Panc1 (cell line): ENCODE data around the gene CCR9. TPM values are rescaled to one million over a fixed set of nuclear protein-coding genes. Genes with fewer than 3 reads are reported as not detected.

Experiments
- ATAC-seq: fragments of 200-7000 bp; cut with Tn5 transposase; 2 replicates; pipeline ENCODE4 v1.9.1; 2020; ENCODE audit warnings: mild to moderate bottlenecking, moderate library complexity
- BruUV-seq: library from RNA; stranded (reverse); fragments of 400-500 nt; replicated peaks from 2 replicates; lab custom pipeline; 2021; lab: Mats Ljungman, UMichigan
- CTCF ChIA-PET: fragments of 300-600 bp; sonication (Branson Sonifier 250); formaldehyde crosslinking; loops from one replicate; lab custom pipeline; 2022; ENCODE audit warnings: antibody characterized with exemption; lab: Charles Lee
- POLR2A ChIA-PET: fragments of 300-600 bp; sonication (Branson Sonifier 250); formaldehyde crosslinking; loops from one replicate; lab custom pipeline; 2022; ENCODE audit warnings: antibody characterized with exemption; lab: Charles Lee
- DNase-seq: peaks from one replicate; pipeline ENCODE4 v3.0.0-alpha.2; 2010; ENCODE audit warnings: low read depth, low spot score
- H3K27ac ChIP-seq: 2 replicates; pipeline ENCODE4 v1.5.1; 2011; ENCODE audit warnings: mild to moderate bottlenecking, low read length, inconsistent platforms
- H3K27me3 ChIP-seq: fragments of 200-500 bp; sonication (Bioruptor generic); 2 replicates; pipeline ENCODE4 v1.6.0; 2014; ENCODE audit warnings: low read length, inconsistent platforms; ENCODE audit not compliant: control insufficient read depth, insufficient read depth
- H3K36me3 ChIP-seq: fragments of 200-500 bp; sonication (Bioruptor generic); 2 replicates; pipeline ENCODE4 v1.5.1; 2014; ENCODE audit warnings: inconsistent platforms, mild to moderate bottlenecking, low read length, moderate library complexity; ENCODE audit not compliant: control insufficient read depth, insufficient read depth
- H3K4me1 ChIP-seq: 2 replicates; pipeline ENCODE4 v1.5.1; 2011; ENCODE audit warnings: inconsistent platforms, mild to moderate bottlenecking, low read length, moderate library complexity; ENCODE audit not compliant: control insufficient read depth, insufficient read depth
- H3K4me3 ChIP-seq, 2 experiments: 2 replicates each; pipeline ENCODE4 v1.5.1; 2011 to 2012; ENCODE audit warnings: low read depth in 2 of 2, low read length in 2 of 2, mild to moderate bottlenecking in 2 of 2, inconsistent platforms in 1 of 2, moderate library complexity in 1 of 2
- H3K9me3 ChIP-seq: fragments of 200-500 bp; sonication (Bioruptor generic); 2 replicates; pipeline ENCODE4 v1.5.1; 2014; ENCODE audit warnings: low read depth, mild to moderate bottlenecking, inconsistent platforms, low read length, moderate library complexity; ENCODE audit not compliant: control insufficient read depth, insufficient read depth
- POLR2AphosphoS5 ChIP-seq: IDR thresholded peaks from 2 replicates; pipeline ENCODE4 v1.6.1; 2012; ENCODE audit warnings: mild to moderate bottlenecking, low read depth, low read length, moderate library complexity
- SIN3A ChIP-seq: IDR thresholded peaks from 2 replicates; pipeline ENCODE4 v1.6.1; 2012; ENCODE audit warnings: low read depth, mild to moderate bottlenecking, low read length, moderate library complexity, borderline replicate concordance; ENCODE audit not compliant: insufficient read depth
- TCF7L2 ChIP-seq: IDR thresholded peaks from 2 replicates; pipeline ENCODE4 v1.6.1; 2011; ENCODE audit warnings: mild to moderate bottlenecking, low read depth, low read length, inconsistent platforms
- in situ Hi-C: cut with HindIII; loops from 2 replicates; pipeline ENCODE4 v1.10.0; 2016; ENCODE audit warnings: low sequenced_read_pairs, low pct_unique_long_range_greater_than_20kb
- intact Hi-C: fragments of 100-400 bp; cut with micrococcal nuclease; formaldehyde crosslinking; loops from one replicate; pipeline ENCODE4 v1.10.0; 2022; ENCODE audit not compliant: unreplicated experiment
- total RNA-seq: library from RNA; stranded (reverse); gene quantifications from one replicate; pipeline ENCODE4 v1.2.1, GENCODE V29; 2021; ENCODE audit not compliant: unreplicated experiment
- TF ChIP-seq, protein P1 (sequence below), 2 experiments: IDR thresholded peaks; 2 replicates each; pipeline ENCODE4 v1.6.1; 2011 to 2012; ENCODE audit warnings: low read depth in 2 of 2, control low read depth in 1 of 2, low read length in 1 of 2, mild to moderate bottlenecking in 1 of 2, moderate library complexity in 1 of 2; ENCODE audit not compliant: insufficient read depth in 1 of 2
- TF ChIP-seq, protein P2 (sequence below): fragments of 450-650 bp; IDR thresholded peaks from 2 replicates; pipeline ENCODE4 v1.5.1; 2017; ENCODE audit warnings: mild to moderate bottlenecking

CCR9 gene
- total RNA-seq, 1 experiment from 2014 or later = not detected

DNA sequence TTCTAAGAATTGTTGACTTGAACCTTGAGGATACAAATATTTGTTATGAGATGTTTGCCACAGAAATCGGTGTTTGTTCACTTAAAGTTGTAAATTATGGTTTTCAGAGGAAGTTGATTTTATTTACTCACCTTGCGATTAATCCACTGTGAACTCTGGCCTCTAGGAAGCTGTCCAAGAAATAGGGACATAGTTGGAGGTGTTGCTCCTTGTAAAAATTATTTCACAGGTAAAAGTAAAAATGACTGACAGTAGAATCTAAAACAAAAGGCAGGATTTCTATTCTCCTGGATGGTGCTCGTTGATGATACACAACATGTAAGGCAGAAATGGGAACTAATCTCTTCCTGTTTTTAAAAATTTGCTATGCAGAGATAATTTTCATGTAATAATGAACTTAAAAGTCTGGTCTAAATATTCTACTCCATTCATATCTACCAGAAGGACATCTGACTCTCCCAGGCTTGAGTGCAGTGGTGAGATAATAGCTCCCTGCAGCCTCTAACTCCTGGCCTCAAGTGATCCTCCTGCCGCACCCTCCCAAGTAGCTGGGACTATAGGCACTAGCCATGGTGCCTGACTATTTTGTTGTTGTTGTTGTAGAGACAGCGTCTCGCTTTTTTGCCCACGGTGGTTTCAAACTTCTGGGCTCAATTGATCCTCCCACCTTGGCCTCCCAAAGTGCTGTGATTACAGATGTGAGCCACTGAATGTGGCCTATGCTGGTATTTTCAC is 27.4 kb upstream of the CCR9 start:
- Histone ChIP-seq H3K27ac (no peak overlapping the region), H3K4me3 (no peak overlapping the region), H3K4me1 (no peaks in the 10 kb centered on the region), H3K36me3 (no peaks in the 10 kb centered on the region), H3K27me3 (no peaks in the 10 kb centered on the region), H3K9me3 (no peaks in the 10 kb centered on the region)
- in situ Hi-C loops (no loop called here), intact Hi-C loops (no loop called here)
- TF ChIP-seq, protein P1, sequence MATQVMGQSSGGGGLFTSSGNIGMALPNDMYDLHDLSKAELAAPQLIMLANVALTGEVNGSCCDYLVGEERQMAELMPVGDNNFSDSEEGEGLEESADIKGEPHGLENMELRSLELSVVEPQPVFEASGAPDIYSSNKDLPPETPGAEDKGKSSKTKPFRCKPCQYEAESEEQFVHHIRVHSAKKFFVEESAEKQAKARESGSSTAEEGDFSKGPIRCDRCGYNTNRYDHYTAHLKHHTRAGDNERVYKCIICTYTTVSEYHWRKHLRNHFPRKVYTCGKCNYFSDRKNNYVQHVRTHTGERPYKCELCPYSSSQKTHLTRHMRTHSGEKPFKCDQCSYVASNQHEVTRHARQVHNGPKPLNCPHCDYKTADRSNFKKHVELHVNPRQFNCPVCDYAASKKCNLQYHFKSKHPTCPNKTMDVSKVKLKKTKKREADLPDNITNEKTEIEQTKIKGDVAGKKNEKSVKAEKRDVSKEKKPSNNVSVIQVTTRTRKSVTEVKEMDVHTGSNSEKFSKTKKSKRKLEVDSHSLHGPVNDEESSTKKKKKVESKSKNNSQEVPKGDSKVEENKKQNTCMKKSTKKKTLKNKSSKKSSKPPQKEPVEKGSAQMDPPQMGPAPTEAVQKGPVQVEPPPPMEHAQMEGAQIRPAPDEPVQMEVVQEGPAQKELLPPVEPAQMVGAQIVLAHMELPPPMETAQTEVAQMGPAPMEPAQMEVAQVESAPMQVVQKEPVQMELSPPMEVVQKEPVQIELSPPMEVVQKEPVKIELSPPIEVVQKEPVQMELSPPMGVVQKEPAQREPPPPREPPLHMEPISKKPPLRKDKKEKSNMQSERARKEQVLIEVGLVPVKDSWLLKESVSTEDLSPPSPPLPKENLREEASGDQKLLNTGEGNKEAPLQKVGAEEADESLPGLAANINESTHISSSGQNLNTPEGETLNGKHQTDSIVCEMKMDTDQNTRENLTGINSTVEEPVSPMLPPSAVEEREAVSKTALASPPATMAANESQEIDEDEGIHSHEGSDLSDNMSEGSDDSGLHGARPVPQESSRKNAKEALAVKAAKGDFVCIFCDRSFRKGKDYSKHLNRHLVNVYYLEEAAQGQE (IDR thresholded peaks at IDR 0.05; ENCODE audit: insufficient read depth in 1 of 2, low read depth in 2 of 2, low read length in 1 of 2) = no peak
- TF ChIP-seq SIN3A (no peak), POLR2AphosphoS5 (no peak), TCF7L2 (no peak)
- TF ChIP-seq, protein P2, sequence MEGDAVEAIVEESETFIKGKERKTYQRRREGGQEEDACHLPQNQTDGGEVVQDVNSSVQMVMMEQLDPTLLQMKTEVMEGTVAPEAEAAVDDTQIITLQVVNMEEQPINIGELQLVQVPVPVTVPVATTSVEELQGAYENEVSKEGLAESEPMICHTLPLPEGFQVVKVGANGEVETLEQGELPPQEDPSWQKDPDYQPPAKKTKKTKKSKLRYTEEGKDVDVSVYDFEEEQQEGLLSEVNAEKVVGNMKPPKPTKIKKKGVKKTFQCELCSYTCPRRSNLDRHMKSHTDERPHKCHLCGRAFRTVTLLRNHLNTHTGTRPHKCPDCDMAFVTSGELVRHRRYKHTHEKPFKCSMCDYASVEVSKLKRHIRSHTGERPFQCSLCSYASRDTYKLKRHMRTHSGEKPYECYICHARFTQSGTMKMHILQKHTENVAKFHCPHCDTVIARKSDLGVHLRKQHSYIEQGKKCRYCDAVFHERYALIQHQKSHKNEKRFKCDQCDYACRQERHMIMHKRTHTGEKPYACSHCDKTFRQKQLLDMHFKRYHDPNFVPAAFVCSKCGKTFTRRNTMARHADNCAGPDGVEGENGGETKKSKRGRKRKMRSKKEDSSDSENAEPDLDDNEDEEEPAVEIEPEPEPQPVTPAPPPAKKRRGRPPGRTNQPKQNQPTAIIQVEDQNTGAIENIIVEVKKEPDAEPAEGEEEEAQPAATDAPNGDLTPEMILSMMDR = no peak
- no peak for DNase-seq
- BruUV-seq = no TSS peak
- POLR2A ChIA-PET = no interaction called here
- CTCF ChIA-PET = no interaction called here
- no peak for ATAC-seq

DNA sequence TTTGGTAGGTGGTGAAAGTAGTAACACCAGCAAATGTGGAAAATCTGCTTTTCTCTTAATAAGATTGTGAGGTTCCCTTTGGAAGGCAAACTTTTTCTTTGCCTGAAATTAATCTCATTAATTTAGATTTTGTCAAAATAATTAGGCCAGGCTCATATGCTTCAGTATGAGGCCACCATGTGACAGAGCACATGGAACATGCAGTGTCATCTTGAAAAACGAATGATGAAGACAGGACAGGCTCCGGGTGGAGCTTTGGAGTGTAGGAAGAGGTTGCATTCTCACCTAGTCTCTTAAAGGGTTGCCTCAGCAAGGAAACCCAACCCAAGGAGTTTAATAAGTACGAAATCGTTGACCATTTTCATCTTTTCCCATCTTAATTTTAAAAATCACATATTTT is 25.9 kb upstream of the CCR9 start:
- POLR2A ChIA-PET = no interaction called here
- Histone ChIP-seq H3K4me1 (no peaks in the 10 kb centered on the region), H3K27me3 (no peaks in the 10 kb centered on the region; the same call in 1 of the 2 replicates), H3K36me3 (no peaks in the 10 kb centered on the region), H3K27ac (no peak overlapping the region), H3K9me3 (no peaks in the 10 kb centered on the region), H3K4me3 (no peak overlapping the region)
- in situ Hi-C loops (no loop called here), intact Hi-C loops (no loop called here)
- ATAC-seq (no peak), DNase-seq (no peak)
- TF ChIP-seq, protein P2 = no peak
- TF ChIP-seq SIN3A = no peak
- TF ChIP-seq POLR2AphosphoS5 = no peak
- no TSS peak for BruUV-seq
- CTCF ChIA-PET = no interaction called here
